ENCODE measurements around the gene RAB8A. TPM values are rescaled to one million over a fixed set of nuclear protein-coding genes. Genes with fewer than 3 reads are reported as not detected.

RAB8A gene
- total RNA-seq, 1 experiment from 2014 or later: 108 TPM

DNA sequence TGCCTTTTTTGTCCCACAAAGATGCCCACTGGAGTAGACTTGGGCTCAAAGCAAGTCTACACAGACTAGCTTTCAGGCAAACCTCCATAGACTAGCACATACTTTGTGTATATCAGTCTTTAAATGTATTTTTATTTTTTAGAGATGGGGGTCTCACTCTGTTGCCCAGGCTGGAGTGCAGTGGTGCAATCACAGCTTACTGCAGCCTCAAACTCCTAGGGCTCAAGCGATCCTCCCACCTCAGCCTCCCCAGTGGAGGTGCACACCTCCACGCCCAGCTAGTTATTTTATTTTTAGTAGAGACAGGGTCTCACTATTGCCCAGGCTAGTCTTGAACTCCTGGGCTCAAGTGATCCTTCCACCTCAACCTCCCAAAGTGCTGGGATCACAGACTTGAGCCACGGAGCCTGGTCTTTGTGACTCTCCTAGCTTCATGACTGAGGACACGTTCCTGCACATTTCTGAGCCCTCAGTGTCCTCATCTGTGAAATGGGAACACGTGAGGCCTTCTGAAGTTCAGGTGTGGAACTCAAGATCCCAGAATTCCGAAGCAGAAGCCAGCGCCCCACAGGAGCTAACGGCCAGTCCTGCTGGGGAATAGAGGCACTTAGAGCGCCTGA, 40.5 kb upstream of the RAB8A start:
- H3K4me1 Mint-ChIP-seq (ENCODE audit: low read depth, unreplicated experiment): peaks cover 7% of the 10 kb centered on the region
- ChIA-PET POLR2A (no interaction called here), CTCF (interaction anchor here (0.6 kb wide), 1 partner anchor 89 kb away, joined by 5 read pairs; no protein-coding TSS in a partner anchor)
- intact Hi-C loops (cut with micrococcal nuclease; ENCODE audit: unreplicated experiment): no loop called here
- H3K36me3 Mint-ChIP-seq (ENCODE audit: insufficient read depth, unreplicated experiment): peaks cover 15% of the 10 kb centered on the region
- no peak overlapping the region for H3K4me3 ChIP-seq (ENCODE audit: low read depth, low read length)
- no peaks in the 10 kb centered on the region for H3K36me3 ChIP-seq (ENCODE audit: control insufficient read depth, insufficient read depth, low read length)
- H3K27me3 Mint-ChIP-seq (ENCODE audit: insufficient read depth, unreplicated experiment): no peaks in the 10 kb centered on the region
- no peaks in the 10 kb centered on the region for H3K27me3 ChIP-seq (replicated peaks; ENCODE audit: control insufficient read depth, insufficient read depth, low read length)
- H3K4me1 ChIP-seq: 0 out of 2 replicates have a peak, but pooled peaks cover 4% of the 10 kb centered on the region
- BruUV-seq (replicated peaks): no TSS peak
- no peaks in the 10 kb centered on the region for H3K9me3 ChIP-seq
- no peak for DNase-seq
- TF ChIP-seq, protein P1, sequence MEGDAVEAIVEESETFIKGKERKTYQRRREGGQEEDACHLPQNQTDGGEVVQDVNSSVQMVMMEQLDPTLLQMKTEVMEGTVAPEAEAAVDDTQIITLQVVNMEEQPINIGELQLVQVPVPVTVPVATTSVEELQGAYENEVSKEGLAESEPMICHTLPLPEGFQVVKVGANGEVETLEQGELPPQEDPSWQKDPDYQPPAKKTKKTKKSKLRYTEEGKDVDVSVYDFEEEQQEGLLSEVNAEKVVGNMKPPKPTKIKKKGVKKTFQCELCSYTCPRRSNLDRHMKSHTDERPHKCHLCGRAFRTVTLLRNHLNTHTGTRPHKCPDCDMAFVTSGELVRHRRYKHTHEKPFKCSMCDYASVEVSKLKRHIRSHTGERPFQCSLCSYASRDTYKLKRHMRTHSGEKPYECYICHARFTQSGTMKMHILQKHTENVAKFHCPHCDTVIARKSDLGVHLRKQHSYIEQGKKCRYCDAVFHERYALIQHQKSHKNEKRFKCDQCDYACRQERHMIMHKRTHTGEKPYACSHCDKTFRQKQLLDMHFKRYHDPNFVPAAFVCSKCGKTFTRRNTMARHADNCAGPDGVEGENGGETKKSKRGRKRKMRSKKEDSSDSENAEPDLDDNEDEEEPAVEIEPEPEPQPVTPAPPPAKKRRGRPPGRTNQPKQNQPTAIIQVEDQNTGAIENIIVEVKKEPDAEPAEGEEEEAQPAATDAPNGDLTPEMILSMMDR (IDR thresholded peaks at IDR 0.05; ENCODE audit: insufficient read depth in 1 of 2, low read depth in 1 of 2, low read length in 1 of 2, severe bottlenecking in 1 of 2, unreplicated experiment in 1 of 2): no peak
- no peak overlapping the region for H3K4me3 Mint-ChIP-seq (ENCODE audit: unreplicated experiment)
- no peaks in the 10 kb centered on the region for H3K9me3 Mint-ChIP-seq (ENCODE audit: unreplicated experiment)
- H3K27ac Mint-ChIP-seq (ENCODE audit: unreplicated experiment): no peak overlapping the region

DNA sequence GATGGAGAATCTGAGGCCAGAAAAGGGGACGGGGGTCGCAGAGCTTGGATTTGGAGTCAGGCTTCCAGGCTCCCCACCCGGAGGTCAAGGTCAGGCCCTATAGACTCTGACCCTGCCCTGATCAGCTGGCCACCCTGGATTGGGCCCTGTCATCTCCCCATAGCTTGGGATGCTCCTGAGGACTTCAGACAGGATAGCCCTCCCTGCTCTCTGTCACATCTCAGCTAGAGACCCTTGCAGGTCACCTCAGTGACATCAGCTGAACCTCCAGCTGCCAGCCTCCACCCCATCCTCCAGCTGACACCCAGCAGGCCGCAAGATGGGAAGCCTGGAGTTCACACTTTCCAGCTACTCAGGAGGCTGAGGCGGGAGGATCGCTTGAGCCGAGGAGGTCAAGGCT, 38.2 kb upstream of the RAB8A start:
- H3K36me3 Mint-ChIP-seq (ENCODE audit: insufficient read depth, unreplicated experiment): peaks cover 29% of the 10 kb centered on the region
- peaks cover 8% of the 10 kb centered on the region for H3K4me1 Mint-ChIP-seq (ENCODE audit: low read depth, unreplicated experiment)
- no peak overlapping the region for H3K27ac Mint-ChIP-seq (ENCODE audit: unreplicated experiment)
- BruUV-seq (replicated peaks): no TSS peak
- H3K27me3 Mint-ChIP-seq (ENCODE audit: insufficient read depth, unreplicated experiment): no peaks in the 10 kb centered on the region
- H3K4me3 Mint-ChIP-seq (ENCODE audit: unreplicated experiment): no peak overlapping the region
- Histone ChIP-seq H3K4me3 (ENCODE audit: low read depth, low read length) (no peak overlapping the region), H3K9me3 (no peaks in the 10 kb centered on the region), H3K36me3 (ENCODE audit: control insufficient read depth, insufficient read depth, low read length) (no peaks in the 10 kb centered on the region), H3K27me3 (replicated peaks; ENCODE audit: control insufficient read depth, insufficient read depth, low read length) (no peaks in the 10 kb centered on the region), H3K4me1 (0 out of 2 replicates have a peak, but pooled peaks cover 6% of the 10 kb centered on the region)
- H3K9me3 Mint-ChIP-seq (ENCODE audit: unreplicated experiment): no peaks in the 10 kb centered on the region
- intact Hi-C loops (cut with micrococcal nuclease; ENCODE audit: unreplicated experiment): no loop called here
- CTCF ChIA-PET: interaction anchor here (1.1 kb wide), 1 partner anchor 112 kb away, joined by 3 read pairs; the partner anchor contains the start of gene FAM32A
- POLR2A ChIA-PET: interaction anchor here (0.6 kb wide), 1 partner anchor 15 kb away, joined by 8 read pairs; no protein-coding TSS in a partner anchor
- no peak for DNase-seq
- TF ChIP-seq, protein P1 (IDR thresholded peaks at IDR 0.05; ENCODE audit: insufficient read depth in 1 of 2, low read depth in 1 of 2, low read length in 1 of 2, severe bottlenecking in 1 of 2, unreplicated experiment in 1 of 2): no peak

DNA sequence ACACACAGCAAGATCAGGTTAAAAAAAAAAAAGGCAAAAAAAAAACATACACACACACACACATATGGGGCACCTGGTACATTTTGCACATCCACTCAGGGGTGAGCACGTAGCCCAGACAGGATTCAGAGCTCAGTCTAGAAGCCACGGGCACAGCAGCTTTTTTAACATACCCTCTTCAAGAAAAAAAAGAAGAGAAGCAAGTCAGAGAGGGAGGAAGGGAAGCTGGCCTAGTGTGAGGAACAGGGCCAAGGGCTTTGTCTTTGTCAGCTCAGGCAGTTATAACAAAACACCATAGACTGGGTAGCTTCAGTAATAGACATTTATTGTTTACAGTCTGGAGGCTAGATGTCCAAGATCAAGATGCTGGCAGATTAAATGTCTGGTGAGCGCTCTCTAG, 37.7 kb upstream of the RAB8A start:
- H3K4me3 Mint-ChIP-seq (ENCODE audit: unreplicated experiment): no peak overlapping the region
- ChIA-PET CTCF (interaction anchor here (1.1 kb wide), 1 partner anchor 111 kb away, joined by 3 read pairs; the partner anchor contains the start of gene FAM32A), POLR2A (interaction anchor here (0.6 kb wide), 1 partner anchor 15 kb away, joined by 8 read pairs; no protein-coding TSS in a partner anchor)
- Histone ChIP-seq H3K36me3 (ENCODE audit: control insufficient read depth, insufficient read depth, low read length) (no peaks in the 10 kb centered on the region), H3K4me3 (ENCODE audit: low read depth, low read length) (no peak overlapping the region), H3K4me1 (peaks cover 8% of the 10 kb centered on the region), H3K9me3 (no peaks in the 10 kb centered on the region), H3K27me3 (replicated peaks; ENCODE audit: control insufficient read depth, insufficient read depth, low read length) (no peaks in the 10 kb centered on the region)
- BruUV-seq (replicated peaks): no TSS peak
- peaks cover 13% of the 10 kb centered on the region for H3K4me1 Mint-ChIP-seq (ENCODE audit: low read depth, unreplicated experiment)
- H3K36me3 Mint-ChIP-seq (ENCODE audit: insufficient read depth, unreplicated experiment): peaks cover 34% of the 10 kb centered on the region
- DNase-seq: no peak
- H3K27me3 Mint-ChIP-seq (ENCODE audit: insufficient read depth, unreplicated experiment): no peaks in the 10 kb centered on the region
- TF ChIP-seq, protein P1 (IDR thresholded peaks at IDR 0.05; ENCODE audit: insufficient read depth in 1 of 2, low read depth in 1 of 2, low read length in 1 of 2, severe bottlenecking in 1 of 2, unreplicated experiment in 1 of 2): no peak
- no peaks in the 10 kb centered on the region for H3K9me3 Mint-ChIP-seq (ENCODE audit: unreplicated experiment)
- H3K27ac Mint-ChIP-seq (ENCODE audit: unreplicated experiment): no peak overlapping the region
- intact Hi-C loops (cut with micrococcal nuclease; ENCODE audit: unreplicated experiment): no loop called here
